ENCODE results near the gene PTPA.
"Not testable (repeated sequence)": the region's sequence is repeated elsewhere in the genome, so short reads cannot be mapped to it uniquely, and the experiment has no call there.

PTPA gene

GRCh38 chr9:129177791-129178567, 66.8 kb downstream of the PTPA start, which contains the start of gene IER5L:
TSS of gene IER5L (minus strand) at chr9:129178261. CDS start at chr9:129178052, 209 bp downstream.
- DNase-seq (ENCODE audit: low read depth): peak; percentile 63

GRCh38 chr9:129178568-129179382, 67.6 kb downstream of the PTPA start:
- DNase-seq (ENCODE audit: low read depth): no peak

DNA sequence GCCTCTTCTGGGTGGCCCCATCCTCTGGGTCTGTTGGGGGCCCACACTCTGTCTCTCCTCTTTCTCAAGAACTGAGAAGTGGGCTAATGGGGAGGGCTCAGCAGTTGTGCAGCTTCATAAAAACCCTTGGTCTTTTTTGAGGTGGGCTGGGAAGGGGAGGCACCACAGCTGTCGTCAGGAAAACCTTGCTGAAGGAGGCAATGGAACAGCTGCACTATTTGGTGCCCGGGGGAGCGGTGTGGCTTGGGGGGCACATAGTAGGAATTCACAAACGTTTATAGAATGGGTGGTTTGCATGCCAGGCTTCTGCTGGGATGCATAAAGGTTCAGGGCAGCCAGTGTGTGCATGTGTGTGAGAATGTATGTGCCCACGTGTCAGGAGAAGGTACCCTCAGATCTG, 70.0 kb downstream of the PTPA start:
- DNase-seq (ENCODE audit: low read depth): no peak

DNA sequence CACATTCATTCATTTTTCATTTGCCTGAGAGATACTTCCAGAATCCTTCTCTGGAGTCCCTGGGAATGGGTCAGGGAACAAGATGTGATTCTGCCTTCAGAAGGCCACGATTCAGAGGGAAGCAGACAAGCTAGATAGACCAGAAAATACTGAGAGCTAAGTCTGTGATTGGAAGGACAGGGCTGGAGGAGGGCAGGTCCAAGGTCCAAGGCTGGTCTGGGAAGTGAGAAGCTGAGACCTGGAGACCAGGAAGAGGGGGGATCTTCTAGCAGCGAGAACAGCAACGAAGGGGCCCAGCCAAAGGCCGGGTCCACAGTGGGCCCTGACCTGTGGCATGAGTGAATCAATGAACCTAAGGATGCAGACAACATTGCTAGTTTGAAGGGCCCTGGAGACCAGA, 70.9 kb downstream of the PTPA start:
- no peak for DNase-seq (ENCODE audit: low read depth)

DNA sequence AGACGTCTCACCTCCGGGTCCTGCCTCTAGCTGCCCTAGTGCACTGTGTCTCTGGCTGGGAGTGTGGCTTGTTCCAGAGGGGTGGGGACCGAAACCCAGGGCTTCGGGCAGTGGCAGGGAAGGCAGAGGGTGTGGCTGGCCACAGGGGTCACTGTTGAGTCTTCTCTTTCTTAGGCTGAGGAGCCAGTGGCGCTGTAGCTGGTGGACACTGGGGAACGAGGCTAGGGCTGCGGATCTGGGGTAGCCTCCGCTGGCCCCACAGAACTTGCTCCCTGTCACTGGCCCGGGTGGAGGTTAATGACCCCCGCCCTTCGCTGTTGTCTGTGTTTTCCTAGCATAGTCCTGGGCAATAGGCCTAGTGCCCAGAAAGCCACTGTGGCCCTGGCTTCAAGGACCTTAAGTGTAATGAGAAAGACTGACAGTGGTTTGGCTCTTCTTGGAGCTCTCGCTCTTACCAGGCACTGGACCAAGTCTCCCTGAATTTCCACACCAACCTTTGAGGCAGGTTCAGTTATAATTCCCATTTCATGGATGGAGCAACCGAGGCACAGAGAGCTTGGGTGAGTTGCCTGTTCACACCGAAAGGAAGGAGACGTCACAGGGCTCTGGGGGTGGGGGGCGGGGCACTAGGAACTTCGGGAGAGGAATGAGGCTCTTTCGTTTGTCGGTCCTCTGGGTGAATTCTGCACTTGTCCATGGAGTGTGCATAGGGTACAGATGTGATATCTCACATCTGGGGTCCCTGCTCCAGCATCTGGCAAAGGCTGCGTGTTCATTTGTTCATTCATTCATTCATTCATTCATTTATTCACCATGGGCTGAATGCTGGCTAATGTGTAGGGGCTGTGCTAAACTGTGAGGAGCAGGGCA, 71.6 kb downstream of the PTPA start:
- DNase-seq (ENCODE audit: low read depth): no peak

DNA sequence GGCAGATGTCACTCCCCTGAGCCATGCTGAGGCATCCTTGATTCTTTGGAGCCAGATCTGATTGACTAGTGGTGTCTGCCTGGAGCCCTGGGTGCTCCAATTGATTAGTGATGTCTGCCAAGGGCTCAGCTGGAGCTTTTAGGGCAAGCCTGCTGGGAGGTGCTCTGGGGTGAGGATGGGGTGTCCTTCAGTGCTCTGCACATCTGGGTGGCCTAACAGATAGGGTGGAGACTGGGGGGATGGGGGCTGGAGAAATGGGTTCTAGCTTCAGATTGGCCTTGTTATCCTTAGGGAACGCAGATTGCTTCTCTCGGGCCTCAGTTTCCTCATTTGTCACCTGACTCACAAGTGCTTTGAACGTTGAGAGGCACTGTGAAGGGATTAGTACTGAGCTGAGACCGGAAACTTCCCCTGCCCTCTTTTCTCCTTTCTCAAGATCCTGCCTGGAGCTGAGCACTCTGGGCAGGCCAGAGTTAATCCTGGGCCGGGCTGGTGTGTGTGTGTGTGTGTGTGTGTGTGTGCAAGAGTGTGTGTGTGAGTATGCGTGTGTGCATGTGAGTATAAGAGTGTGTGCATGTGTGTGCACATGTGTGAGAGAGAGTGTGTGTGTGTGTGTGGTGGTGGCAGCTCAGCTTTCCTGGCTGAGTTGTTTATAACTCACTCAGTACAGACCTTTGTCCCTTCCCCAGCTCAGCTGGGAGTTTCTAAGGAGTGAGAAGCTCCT, 72.4 kb downstream of the PTPA start:
- no peak for DNase-seq (ENCODE audit: low read depth)

- no peak for DNase-seq (ENCODE audit: low read depth)
Measured at GRCh38 chr9:129184219-129184524, 73.0 kb downstream of the PTPA start.

- DNase-seq (ENCODE audit: low read depth): no peak
Measured at GRCh38 chr9:129184596-129185122, 73.4 kb downstream of the PTPA start.

- no peak for DNase-seq (ENCODE audit: low read depth)
Measured at GRCh38 chr9:129185402-129185801, 74.2 kb downstream of the PTPA start.

- DNase-seq (ENCODE audit: low read depth): no peak
Measured at GRCh38 chr9:129185991-129186390, 74.8 kb downstream of the PTPA start.

GRCh38 chr9:129187042-129187441, 75.8 kb downstream of the PTPA start:
- no peak for DNase-seq (ENCODE audit: low read depth)

DNA sequence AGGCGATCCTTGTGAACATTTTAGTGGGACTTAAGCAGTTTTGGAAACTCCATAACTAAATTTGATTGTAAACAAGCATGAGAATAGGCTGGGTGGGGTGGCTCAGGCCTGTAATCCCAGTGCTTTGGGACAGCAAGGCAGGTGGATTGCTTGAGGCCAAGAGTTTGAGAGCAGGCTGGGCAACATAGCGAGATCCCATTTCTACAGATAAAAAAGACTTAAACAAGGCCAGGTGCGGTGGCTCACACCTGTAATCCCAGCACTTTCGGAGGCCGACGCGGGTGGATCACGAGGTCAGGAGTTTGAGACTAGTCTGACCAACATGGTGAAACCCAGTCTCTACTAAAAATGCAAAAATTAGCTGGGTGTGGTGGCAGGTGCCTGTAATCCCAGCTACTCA, 78.8 kb downstream of the PTPA start:
- not testable (repeated sequence) for DNase-seq (ENCODE audit: low read depth)

DNA sequence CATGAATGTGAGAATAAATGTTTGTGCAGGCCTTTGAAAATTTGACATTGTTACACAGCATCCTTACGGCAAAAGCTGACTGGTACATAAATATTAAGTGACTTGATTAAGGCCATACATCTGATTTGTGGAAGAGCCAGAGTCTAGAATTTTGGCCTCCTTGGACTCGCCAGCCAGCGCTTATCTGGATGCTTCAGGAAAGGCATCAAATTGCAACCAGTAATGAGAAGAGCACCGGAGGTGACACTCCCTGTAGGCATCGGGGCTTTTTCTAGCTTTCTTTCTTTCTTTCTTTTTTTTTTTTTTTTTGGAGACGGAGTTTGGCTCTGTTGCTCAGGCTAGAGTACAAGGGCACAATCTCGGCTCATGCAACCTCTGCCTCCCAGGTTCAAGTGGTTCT, 80.0 kb downstream of the PTPA start:
- no peak for DNase-seq (ENCODE audit: low read depth)

GRCh38 chr9:129193655-129194054, 82.4 kb downstream of the PTPA start:
- no peak for DNase-seq (ENCODE audit: low read depth)

DNA sequence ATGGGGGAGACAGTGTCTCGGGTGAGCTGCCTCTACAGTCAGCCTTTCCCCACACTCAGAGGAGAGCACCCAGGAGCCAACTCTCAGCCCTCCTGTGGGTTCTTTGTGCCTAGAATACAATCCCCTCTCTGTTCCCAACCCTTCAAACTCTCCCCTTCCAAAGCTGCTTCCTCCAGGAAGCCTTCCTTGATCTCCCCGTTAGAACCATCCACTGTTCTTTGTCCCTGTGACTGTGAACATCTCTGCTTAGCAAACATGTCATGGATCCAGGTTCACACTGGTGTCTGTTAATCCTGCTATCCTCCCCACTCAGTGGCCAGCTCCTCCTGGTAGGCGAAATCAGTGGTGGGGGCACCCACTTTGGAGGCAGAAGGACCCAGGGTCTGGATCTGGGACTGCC, 83.0 kb downstream of the PTPA start:
- DNase-seq (ENCODE audit: low read depth): no peak

GRCh38 chr9:129195606-129196005, 84.4 kb downstream of the PTPA start:
- no peak for DNase-seq (ENCODE audit: low read depth)

DNA sequence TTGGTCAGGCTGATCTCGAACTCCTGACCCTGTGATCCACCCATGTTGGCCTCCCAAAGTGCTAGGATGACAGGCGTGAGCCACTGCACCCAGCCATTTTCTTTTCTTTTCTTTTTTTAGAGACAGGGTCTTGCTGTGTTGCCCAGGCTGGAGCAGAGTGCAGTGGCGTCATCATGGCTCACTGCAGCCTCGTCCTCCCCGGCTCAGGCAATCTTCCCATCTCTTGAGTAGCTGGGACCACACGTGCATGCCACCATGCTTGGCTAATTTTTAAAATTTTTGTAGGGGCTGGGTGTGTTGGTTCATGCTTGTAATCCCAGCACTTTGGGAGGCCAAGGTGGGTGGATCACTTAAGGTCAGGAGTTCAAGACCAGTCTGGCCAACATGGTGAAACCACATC, 85.8 kb downstream of the PTPA start:
- not testable (repeated sequence) for DNase-seq (ENCODE audit: low read depth)

- DNase-seq (ENCODE audit: low read depth): no peak
Measured at GRCh38 chr9:129197978-129198318, 86.7 kb downstream of the PTPA start.

All from non-pigmented ciliary epithelial cell (primary cell).